Neural cell (in vitro differentiated cells): ENCODE results near the gene TP53AIP1.

Experiments used
- RAD21 ChIP-seq: fragments of 450-650 bp; conservative IDR thresholded peaks from 2 replicates; pipeline ENCODE4 v1.6.1; 2014; ENCODE audit warnings: antibody characterized with exemption, mild to moderate bottlenecking, moderate library complexity
- TAF1 ChIP-seq: IDR thresholded peaks from 2 replicates; pipeline ENCODE4 v1.6.1; 2012; ENCODE audit warnings: low read depth
- TF ChIP-seq, protein P1 (sequence below): fragments of 450-650 bp; IDR thresholded peaks from 2 replicates; pipeline ENCODE4 v1.5.1; 2014; ENCODE audit warnings: antibody characterized with exemption, mild to moderate bottlenecking, moderate library complexity; ENCODE audit not compliant: poor library complexity, severe bottlenecking

DNA sequence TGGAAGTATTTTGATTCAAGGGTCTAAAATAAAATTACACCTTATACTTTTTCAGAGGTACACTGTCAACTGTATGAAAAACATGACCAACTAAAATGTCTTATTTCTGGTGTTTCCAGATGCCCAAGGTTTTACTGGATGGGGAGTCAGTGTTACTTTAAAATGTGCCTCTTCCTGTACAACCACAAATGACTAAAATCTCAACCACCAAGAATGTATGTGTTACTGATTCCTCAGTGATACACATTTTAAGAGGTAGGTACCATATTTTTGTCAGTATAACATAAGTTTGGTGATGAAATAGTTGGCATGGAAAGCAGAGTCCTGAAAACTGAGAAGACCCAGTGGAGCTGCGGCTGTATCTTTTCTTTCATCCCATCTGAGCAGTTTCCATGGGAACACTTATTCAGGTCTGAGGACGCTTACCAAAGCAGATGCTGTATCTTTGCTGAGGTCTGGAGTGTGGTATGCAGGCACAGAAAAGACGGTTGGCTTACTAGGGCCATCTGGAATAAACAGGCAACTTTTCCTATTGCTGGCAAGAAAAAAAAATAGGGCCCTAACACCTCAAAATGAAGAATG, 21.2 kb upstream of the TP53AIP1 start:
- TF ChIP-seq, protein P1, sequence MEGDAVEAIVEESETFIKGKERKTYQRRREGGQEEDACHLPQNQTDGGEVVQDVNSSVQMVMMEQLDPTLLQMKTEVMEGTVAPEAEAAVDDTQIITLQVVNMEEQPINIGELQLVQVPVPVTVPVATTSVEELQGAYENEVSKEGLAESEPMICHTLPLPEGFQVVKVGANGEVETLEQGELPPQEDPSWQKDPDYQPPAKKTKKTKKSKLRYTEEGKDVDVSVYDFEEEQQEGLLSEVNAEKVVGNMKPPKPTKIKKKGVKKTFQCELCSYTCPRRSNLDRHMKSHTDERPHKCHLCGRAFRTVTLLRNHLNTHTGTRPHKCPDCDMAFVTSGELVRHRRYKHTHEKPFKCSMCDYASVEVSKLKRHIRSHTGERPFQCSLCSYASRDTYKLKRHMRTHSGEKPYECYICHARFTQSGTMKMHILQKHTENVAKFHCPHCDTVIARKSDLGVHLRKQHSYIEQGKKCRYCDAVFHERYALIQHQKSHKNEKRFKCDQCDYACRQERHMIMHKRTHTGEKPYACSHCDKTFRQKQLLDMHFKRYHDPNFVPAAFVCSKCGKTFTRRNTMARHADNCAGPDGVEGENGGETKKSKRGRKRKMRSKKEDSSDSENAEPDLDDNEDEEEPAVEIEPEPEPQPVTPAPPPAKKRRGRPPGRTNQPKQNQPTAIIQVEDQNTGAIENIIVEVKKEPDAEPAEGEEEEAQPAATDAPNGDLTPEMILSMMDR = no peak
- no peak for TF ChIP-seq RAD21
- TF ChIP-seq TAF1 = no peak
